ENCODE results near the gene SMYD2.

The SMYD2 gene

DNA sequence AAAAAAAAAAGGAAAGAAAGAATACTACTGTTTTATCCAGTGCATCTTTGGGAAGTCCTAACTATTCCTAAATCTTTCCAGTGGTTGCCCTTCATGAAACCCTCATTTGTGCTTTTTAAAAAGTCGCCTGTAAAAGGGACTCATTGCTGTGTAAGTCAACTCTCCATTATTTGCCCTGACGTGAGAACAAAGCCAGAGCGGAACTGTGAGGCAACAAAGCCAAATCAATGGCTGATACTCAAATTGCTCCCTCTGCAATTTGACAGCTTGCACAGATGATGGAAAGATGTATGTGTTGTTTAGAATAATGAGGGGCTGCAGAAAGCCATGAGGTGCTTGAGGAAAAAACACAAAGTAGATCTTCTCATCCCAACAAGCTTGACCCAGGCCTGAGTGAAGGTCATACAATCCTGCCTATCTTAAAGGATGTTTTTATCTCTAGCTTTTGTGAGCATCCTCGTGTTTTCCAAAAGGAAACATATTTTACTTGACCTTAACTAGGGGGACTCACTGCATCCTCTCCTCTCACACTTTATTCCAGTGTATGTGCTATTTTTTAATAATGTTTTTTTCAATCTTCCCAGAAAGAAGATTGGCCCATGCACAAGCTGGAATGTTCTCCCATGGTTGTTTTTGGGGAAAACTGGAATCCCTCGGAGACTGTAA is 33.4 kb downstream of the SMYD2 start:
- TF ChIP-seq, protein P1, sequence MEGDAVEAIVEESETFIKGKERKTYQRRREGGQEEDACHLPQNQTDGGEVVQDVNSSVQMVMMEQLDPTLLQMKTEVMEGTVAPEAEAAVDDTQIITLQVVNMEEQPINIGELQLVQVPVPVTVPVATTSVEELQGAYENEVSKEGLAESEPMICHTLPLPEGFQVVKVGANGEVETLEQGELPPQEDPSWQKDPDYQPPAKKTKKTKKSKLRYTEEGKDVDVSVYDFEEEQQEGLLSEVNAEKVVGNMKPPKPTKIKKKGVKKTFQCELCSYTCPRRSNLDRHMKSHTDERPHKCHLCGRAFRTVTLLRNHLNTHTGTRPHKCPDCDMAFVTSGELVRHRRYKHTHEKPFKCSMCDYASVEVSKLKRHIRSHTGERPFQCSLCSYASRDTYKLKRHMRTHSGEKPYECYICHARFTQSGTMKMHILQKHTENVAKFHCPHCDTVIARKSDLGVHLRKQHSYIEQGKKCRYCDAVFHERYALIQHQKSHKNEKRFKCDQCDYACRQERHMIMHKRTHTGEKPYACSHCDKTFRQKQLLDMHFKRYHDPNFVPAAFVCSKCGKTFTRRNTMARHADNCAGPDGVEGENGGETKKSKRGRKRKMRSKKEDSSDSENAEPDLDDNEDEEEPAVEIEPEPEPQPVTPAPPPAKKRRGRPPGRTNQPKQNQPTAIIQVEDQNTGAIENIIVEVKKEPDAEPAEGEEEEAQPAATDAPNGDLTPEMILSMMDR (conservative IDR thresholded peaks at IDR 0.05; ENCODE audit: low read depth, low read length): no peak
- no peak for DNase-seq (ENCODE audit: low read depth)

DNA sequence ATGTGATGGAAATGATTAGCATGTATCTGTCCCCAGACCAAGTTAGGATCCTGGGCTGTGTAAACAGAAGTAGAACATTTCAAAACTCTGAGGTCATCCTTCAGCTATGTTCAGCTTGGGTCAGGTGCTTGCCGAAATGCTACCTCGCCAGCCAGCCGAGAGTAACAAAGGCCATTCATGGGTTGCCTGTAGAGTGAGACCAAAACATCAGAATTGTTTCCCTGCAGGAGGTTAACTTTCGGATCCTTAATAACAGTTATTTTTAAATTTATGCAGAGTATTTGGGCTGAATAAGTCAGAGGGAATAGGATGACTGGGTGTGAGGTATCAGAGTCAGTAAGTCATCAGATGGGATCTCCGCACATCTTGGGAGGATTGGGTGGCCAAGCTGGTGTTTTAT is 35.6 kb downstream of the SMYD2 start:
- TF ChIP-seq, protein P1 (conservative IDR thresholded peaks at IDR 0.05; ENCODE audit: low read depth, low read length): no peak
- DNase-seq (ENCODE audit: low read depth): peak; percentile 82
- no peak overlapping the region for H3K4me3 ChIP-seq (ENCODE audit: low read depth, low read length)

More for the DNA sequence above, 33.4 kb downstream of the SMYD2 start:
- H3K4me3 ChIP-seq (ENCODE audit: low read depth, low read length): no peak overlapping the region

DNA sequence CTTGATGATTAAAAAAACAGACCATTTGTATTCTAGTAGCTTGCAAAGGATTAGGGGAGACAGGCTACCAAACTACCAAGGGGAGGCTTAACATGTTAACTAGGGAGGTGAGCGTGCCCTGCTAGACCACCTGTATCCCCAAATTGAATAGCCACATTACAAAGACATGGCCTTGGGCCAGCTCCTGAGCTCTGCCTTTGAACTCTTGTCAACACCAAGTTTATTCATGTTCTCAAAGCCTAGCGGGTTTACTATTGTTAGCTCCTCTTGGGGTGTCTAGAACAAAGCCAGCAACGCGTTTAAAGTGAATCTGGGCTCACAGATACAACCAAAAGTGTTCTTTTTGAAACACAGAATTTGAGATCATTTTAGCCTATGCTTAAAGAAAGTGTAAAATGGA is 36.3 kb downstream of the SMYD2 start:
- DNase-seq (ENCODE audit: low read depth): no peak
- H3K4me3 ChIP-seq (ENCODE audit: low read depth, low read length): no peak overlapping the region
- TF ChIP-seq, protein P1 (conservative IDR thresholded peaks at IDR 0.05; ENCODE audit: low read depth, low read length): no peak

DNA sequence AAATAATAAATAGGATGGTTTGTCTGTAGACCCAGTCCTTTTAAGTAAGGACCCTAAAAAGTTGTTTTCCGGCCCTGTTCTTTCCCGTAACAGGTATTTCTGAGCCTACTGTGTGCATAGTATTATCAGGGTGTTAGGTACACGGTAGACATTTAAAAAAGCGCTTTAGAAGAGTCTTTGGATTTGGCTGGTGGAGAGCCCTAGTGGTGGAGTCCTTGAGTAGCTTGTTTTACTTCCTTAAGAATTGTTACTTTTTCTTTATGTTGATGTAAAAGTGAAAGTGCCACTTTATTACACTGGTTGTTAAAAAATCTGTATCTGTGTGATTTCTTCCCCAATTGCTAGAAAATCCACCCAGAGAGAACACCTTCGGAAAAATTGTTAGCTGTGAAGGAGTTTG is 36.8 kb downstream of the SMYD2 start:
- TF ChIP-seq, protein P1 (conservative IDR thresholded peaks at IDR 0.05; ENCODE audit: low read depth, low read length): peak; percentile 39
- H3K4me3 ChIP-seq (ENCODE audit: low read depth, low read length): no peak overlapping the region
- DNase-seq (ENCODE audit: low read depth): peak; percentile 36

DNA sequence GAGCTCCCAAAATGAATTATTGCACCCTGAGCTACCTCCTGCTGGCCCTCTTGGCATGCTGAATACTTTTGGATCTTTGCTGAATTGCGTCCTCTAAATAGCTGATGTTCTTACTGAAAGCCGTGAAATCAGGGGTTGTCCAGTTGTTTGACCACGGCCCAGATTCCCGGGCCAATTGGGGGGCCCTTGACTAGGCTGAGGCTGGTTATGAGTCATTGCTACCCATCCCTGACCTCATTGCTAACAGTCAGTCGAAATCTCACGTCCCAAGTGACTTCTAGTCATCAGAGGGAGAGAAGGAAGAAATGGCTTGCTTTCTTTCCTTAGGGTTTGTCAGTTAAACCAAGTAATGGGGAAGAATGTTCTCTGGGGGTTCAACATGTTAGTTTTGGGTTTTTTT is 37.4 kb downstream of the SMYD2 start:
- DNase-seq (ENCODE audit: low read depth): peak; percentile 54
- TF ChIP-seq, protein P1 (conservative IDR thresholded peaks at IDR 0.05; ENCODE audit: low read depth, low read length): no peak
- H3K4me3 ChIP-seq (ENCODE audit: low read depth, low read length): no peak overlapping the region

DNA sequence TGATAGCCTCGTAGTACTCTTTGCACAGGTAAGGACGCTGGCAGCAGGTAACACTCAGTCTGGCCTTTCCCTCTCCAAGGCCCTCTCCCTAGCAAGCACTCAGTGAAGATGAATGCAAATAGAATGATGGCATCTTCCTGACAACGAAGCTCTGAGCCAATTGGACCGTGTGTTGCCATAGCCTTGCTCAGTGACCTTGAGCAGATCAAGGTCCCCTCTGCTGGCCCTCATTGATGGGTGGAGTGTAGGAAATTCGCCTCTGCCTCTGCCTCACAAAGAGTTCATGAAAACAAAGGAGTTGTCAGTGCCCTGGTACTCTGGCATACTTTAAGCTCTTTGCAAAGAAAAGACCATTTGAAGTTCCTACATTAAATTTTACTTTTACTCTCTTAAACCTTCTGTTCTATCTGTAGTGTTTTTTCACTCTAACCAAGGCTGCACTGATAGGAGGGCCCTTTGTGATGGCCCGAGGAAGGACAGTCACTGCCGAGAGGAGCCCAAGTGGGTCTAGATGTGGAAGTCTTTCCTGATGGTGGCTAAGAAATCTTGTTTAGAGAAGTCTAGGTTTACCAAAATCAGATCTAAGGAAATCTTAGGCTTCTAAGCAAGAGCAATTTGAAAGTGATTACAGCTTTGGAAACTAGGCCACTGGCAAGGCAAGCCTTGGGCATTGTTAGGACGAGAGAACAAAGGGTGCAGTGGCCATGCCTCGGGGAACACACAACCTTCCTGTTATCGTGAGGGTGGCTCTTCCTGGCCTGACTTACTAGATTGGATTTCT is 38.2 kb downstream of the SMYD2 start:
- DNase-seq (ENCODE audit: low read depth): no peak
- no peak overlapping the region for H3K4me3 ChIP-seq (ENCODE audit: low read depth, low read length)
- TF ChIP-seq, protein P1 (conservative IDR thresholded peaks at IDR 0.05; ENCODE audit: low read depth, low read length): no peak

Measured in choroid plexus epithelial cell (primary cell).